ENCODE data around the gene RELN. TPM values are rescaled to one million over a fixed set of nuclear protein-coding genes. Genes with fewer than 3 reads are reported as not detected.

Gene RELN
- total RNA-seq, 1 donor from 2014 or later, result 14.1 TPM

DNA sequence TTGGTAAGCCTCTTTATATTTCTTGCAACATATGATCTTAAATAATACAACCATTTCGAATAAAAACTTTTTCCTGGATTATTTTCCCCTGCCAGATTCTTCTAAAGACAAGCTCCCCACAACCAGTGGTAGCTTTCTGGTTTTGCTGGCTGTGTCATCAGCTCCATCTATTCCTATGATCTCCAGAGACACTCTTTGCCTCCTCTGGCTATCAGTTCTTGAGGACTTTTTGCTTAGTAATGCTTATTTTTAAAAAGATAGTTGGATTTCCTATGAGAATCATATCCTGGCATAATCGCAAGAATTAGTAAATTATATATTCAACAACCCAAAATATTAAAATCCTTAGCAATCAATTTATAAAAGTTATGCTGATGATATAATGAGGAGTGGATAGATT lies 439.7 kb downstream of the RELN start:
- no peaks in the 10 kb centered on the region for H3K4me1 ChIP-seq (ENCODE audit: control insufficient read depth in 3 of 3, insufficient read depth in 3 of 3, low read length in 3 of 3)
- H3K36me3 ChIP-seq (ENCODE audit: control insufficient read depth in 3 of 3, insufficient read depth in 3 of 3, low read length in 3 of 3), result no peaks in the 10 kb centered on the region
- H3K27me3 ChIP-seq (ENCODE audit: control insufficient read depth in 3 of 3, insufficient read depth in 3 of 3, low read length in 3 of 3), result no peaks in the 10 kb centered on the region
- H3K27ac ChIP-seq (ENCODE audit: low read depth, low read length), result no peak overlapping the region
- no peak overlapping the region for H3K9ac ChIP-seq (ENCODE audit: low read depth in 1 of 3, low read length in 3 of 3)
- no peak overlapping the region for H3K4me3 ChIP-seq (ENCODE audit: low read length in 3 of 3)
- no peaks in the 10 kb centered on the region for H3K9me3 ChIP-seq (ENCODE audit: control insufficient read depth in 3 of 3, low read length in 3 of 3)

GRCh38 chr7:103547451-103548284 lies 441.8 kb downstream of the RELN start:
- H3K4me3 ChIP-seq (ENCODE audit: low read length in 3 of 3), result no peak overlapping the region

GRCh38 chr7:103542470-103542869 lies 447.0 kb downstream of the RELN start:
- Histone ChIP-seq H3K4me1 (ENCODE audit: control insufficient read depth in 3 of 3, insufficient read depth in 3 of 3, low read length in 3 of 3) (no peaks in the 10 kb centered on the region), H3K27ac (ENCODE audit: low read depth, low read length) (no peak overlapping the region), H3K27me3 (ENCODE audit: control insufficient read depth in 3 of 3, insufficient read depth in 3 of 3, low read length in 3 of 3) (peaks cover 0 to 4% (median 0%) of the 10 kb centered on the region in 3 donors), H3K36me3 (ENCODE audit: control insufficient read depth in 3 of 3, insufficient read depth in 3 of 3, low read length in 3 of 3) (no peaks in the 10 kb centered on the region), H3K9me3 (ENCODE audit: control insufficient read depth in 3 of 3, low read length in 3 of 3) (no peaks in the 10 kb centered on the region), H3K4me3 (ENCODE audit: low read length in 3 of 3) (no peak overlapping the region), H3K9ac (ENCODE audit: low read depth in 1 of 3, low read length in 3 of 3) (no peak overlapping the region)

More at GRCh38 chr7:103547451-103548284, 441.8 kb downstream of the RELN start:
- Histone ChIP-seq H3K9me3 (ENCODE audit: control insufficient read depth in 3 of 3, low read length in 3 of 3) (no peaks in the 10 kb centered on the region), H3K36me3 (ENCODE audit: control insufficient read depth in 3 of 3, insufficient read depth in 3 of 3, low read length in 3 of 3) (no peaks in the 10 kb centered on the region), H3K9ac (ENCODE audit: low read depth in 1 of 3, low read length in 3 of 3) (no peak overlapping the region), H3K27ac (ENCODE audit: low read depth, low read length) (no peak overlapping the region), H3K4me1 (ENCODE audit: control insufficient read depth in 3 of 3, insufficient read depth in 3 of 3, low read length in 3 of 3) (no peaks in the 10 kb centered on the region), H3K27me3 (ENCODE audit: control insufficient read depth in 3 of 3, insufficient read depth in 3 of 3, low read length in 3 of 3) (no peaks in the 10 kb centered on the region)

GRCh38 chr7:103541947-103542346 lies 447.5 kb downstream of the RELN start:
- H3K4me3 ChIP-seq (ENCODE audit: low read length in 3 of 3), result no peak overlapping the region
- H3K9me3 ChIP-seq (ENCODE audit: control insufficient read depth in 3 of 3, low read length in 3 of 3), result no peaks in the 10 kb centered on the region
- H3K36me3 ChIP-seq (ENCODE audit: control insufficient read depth in 3 of 3, insufficient read depth in 3 of 3, low read length in 3 of 3), result no peaks in the 10 kb centered on the region
- no peaks in the 10 kb centered on the region for H3K4me1 ChIP-seq (ENCODE audit: control insufficient read depth in 3 of 3, insufficient read depth in 3 of 3, low read length in 3 of 3)
- H3K9ac ChIP-seq (ENCODE audit: low read depth in 1 of 3, low read length in 3 of 3), result no peak overlapping the region
- no peak overlapping the region for H3K27ac ChIP-seq (ENCODE audit: low read depth, low read length)
- peaks cover 0 to 4% (median 0%) of the 10 kb centered on the region in 3 donors for H3K27me3 ChIP-seq (ENCODE audit: control insufficient read depth in 3 of 3, insufficient read depth in 3 of 3, low read length in 3 of 3)

GRCh38 chr7:103541026-103541425 lies 448.4 kb downstream of the RELN start:
- Histone ChIP-seq H3K4me3 (ENCODE audit: low read length in 3 of 3) (no peak overlapping the region), H3K9ac (ENCODE audit: low read depth in 1 of 3, low read length in 3 of 3) (no peak overlapping the region), H3K27ac (ENCODE audit: low read depth, low read length) (no peak overlapping the region), H3K9me3 (ENCODE audit: control insufficient read depth in 3 of 3, low read length in 3 of 3) (no peaks in the 10 kb centered on the region), H3K27me3 (ENCODE audit: control insufficient read depth in 3 of 3, insufficient read depth in 3 of 3, low read length in 3 of 3) (peaks cover 0 to 4% (median 0%) of the 10 kb centered on the region in 3 donors), H3K36me3 (ENCODE audit: control insufficient read depth in 3 of 3, insufficient read depth in 3 of 3, low read length in 3 of 3) (no peaks in the 10 kb centered on the region), H3K4me1 (ENCODE audit: control insufficient read depth in 3 of 3, insufficient read depth in 3 of 3, low read length in 3 of 3) (no peaks in the 10 kb centered on the region)

DNA sequence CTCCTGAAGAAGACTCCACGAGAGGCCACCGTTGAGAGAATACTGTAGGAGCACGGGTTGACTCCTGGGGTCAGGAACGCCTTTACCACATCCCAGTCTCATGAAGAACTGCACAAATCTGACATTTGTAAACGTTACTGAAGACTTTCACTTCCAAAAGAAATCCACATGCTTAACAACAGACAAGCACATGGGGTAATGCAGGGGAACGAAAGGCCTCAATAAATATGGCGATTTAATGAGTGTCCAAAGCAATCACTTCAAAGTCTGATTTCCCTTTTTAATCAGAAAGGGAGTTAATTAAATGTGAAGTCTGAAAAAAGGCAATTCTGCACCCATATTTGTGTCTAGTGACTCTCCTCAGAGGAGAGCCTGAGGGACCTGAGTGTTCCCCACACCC lies 449.1 kb downstream of the RELN start:
- H3K4me3 ChIP-seq (ENCODE audit: low read length in 3 of 3), result no peak overlapping the region
- peaks cover 0 to 4% (median 0%) of the 10 kb centered on the region in 3 donors for H3K27me3 ChIP-seq (ENCODE audit: control insufficient read depth in 3 of 3, insufficient read depth in 3 of 3, low read length in 3 of 3)
- no peaks in the 10 kb centered on the region for H3K36me3 ChIP-seq (ENCODE audit: control insufficient read depth in 3 of 3, insufficient read depth in 3 of 3, low read length in 3 of 3)
- no peak overlapping the region for H3K9ac ChIP-seq (ENCODE audit: low read depth in 1 of 3, low read length in 3 of 3)
- no peaks in the 10 kb centered on the region for H3K4me1 ChIP-seq (ENCODE audit: control insufficient read depth in 3 of 3, insufficient read depth in 3 of 3, low read length in 3 of 3)
- no peak overlapping the region for H3K27ac ChIP-seq (ENCODE audit: low read depth, low read length)
- H3K9me3 ChIP-seq (ENCODE audit: control insufficient read depth in 3 of 3, low read length in 3 of 3), result no peaks in the 10 kb centered on the region

GRCh38 chr7:103539875-103540274 lies 449.6 kb downstream of the RELN start:
- Histone ChIP-seq H3K4me3 (ENCODE audit: low read length in 3 of 3) (no peak overlapping the region), H3K27ac (ENCODE audit: low read depth, low read length) (no peak overlapping the region), H3K36me3 (ENCODE audit: control insufficient read depth in 3 of 3, insufficient read depth in 3 of 3, low read length in 3 of 3) (no peaks in the 10 kb centered on the region), H3K27me3 (ENCODE audit: control insufficient read depth in 3 of 3, insufficient read depth in 3 of 3, low read length in 3 of 3) (peaks cover 0 to 4% (median 0%) of the 10 kb centered on the region in 3 donors), H3K9ac (ENCODE audit: low read depth in 1 of 3, low read length in 3 of 3) (no peak overlapping the region), H3K9me3 (ENCODE audit: control insufficient read depth in 3 of 3, low read length in 3 of 3) (no peaks in the 10 kb centered on the region), H3K4me1 (ENCODE audit: control insufficient read depth in 3 of 3, insufficient read depth in 3 of 3, low read length in 3 of 3) (no peaks in the 10 kb centered on the region)

- Histone ChIP-seq H3K9me3 (ENCODE audit: control insufficient read depth in 3 of 3, low read length in 3 of 3) (no peaks in the 10 kb centered on the region), H3K9ac (ENCODE audit: low read depth in 1 of 3, low read length in 3 of 3) (no peak overlapping the region), H3K27ac (ENCODE audit: low read depth, low read length) (no peak overlapping the region), H3K27me3 (ENCODE audit: control insufficient read depth in 3 of 3, insufficient read depth in 3 of 3, low read length in 3 of 3) (peaks cover 0 to 4% (median 0%) of the 10 kb centered on the region in 3 donors), H3K36me3 (ENCODE audit: control insufficient read depth in 3 of 3, insufficient read depth in 3 of 3, low read length in 3 of 3) (no peaks in the 10 kb centered on the region), H3K4me3 (ENCODE audit: low read length in 3 of 3) (no peak overlapping the region), H3K4me1 (ENCODE audit: control insufficient read depth in 3 of 3, insufficient read depth in 3 of 3, low read length in 3 of 3) (no peaks in the 10 kb centered on the region)
Measured at GRCh38 chr7:103538964-103539709, 450.3 kb downstream of the RELN start.

- H3K27ac ChIP-seq (ENCODE audit: low read depth, low read length), result no peak overlapping the region
- no peak overlapping the region for H3K9ac ChIP-seq (ENCODE audit: low read depth in 1 of 3, low read length in 3 of 3)
- no peaks in the 10 kb centered on the region for H3K36me3 ChIP-seq (ENCODE audit: control insufficient read depth in 3 of 3, insufficient read depth in 3 of 3, low read length in 3 of 3)
- no peaks in the 10 kb centered on the region for H3K9me3 ChIP-seq (ENCODE audit: control insufficient read depth in 3 of 3, low read length in 3 of 3)
- H3K27me3 ChIP-seq (ENCODE audit: control insufficient read depth in 3 of 3, insufficient read depth in 3 of 3, low read length in 3 of 3), result no peaks in the 10 kb centered on the region
- H3K4me1 ChIP-seq (ENCODE audit: control insufficient read depth in 3 of 3, insufficient read depth in 3 of 3, low read length in 3 of 3), result no peaks in the 10 kb centered on the region
- no peak overlapping the region for H3K4me3 ChIP-seq (ENCODE audit: low read length in 3 of 3)
Measured at GRCh38 chr7:103533761-103534160, 455.7 kb downstream of the RELN start.

DNA sequence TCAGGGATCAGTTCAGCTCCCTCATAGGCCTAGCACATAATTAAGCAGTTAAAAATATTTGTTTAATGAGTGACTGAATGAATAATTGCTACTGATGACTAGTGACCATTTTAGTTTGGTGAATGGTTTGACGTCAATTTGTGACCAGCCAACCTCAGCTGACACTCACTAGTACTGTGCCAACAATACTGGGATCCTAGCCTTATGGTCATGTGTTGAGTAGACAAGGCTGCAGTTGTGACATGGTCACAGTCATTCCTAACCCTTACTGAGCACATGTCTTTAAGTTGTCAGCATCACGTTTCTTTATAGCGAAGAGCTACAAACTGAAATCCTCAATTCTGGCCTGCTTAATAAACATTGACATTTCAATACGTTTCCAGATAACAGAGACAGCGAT lies 456.5 kb downstream of the RELN start:
- Histone ChIP-seq H3K36me3 (ENCODE audit: control insufficient read depth in 3 of 3, insufficient read depth in 3 of 3, low read length in 3 of 3) (no peaks in the 10 kb centered on the region), H3K4me3 (ENCODE audit: low read length in 3 of 3) (no peak overlapping the region), H3K4me1 (ENCODE audit: control insufficient read depth in 3 of 3, insufficient read depth in 3 of 3, low read length in 3 of 3) (no peaks in the 10 kb centered on the region), H3K27ac (ENCODE audit: low read depth, low read length) (no peak overlapping the region), H3K27me3 (ENCODE audit: control insufficient read depth in 3 of 3, insufficient read depth in 3 of 3, low read length in 3 of 3) (no peaks in the 10 kb centered on the region), H3K9ac (ENCODE audit: low read depth in 1 of 3, low read length in 3 of 3) (no peak overlapping the region), H3K9me3 (ENCODE audit: control insufficient read depth in 3 of 3, low read length in 3 of 3) (no peaks in the 10 kb centered on the region)

All from skeletal muscle tissue (tissue), 4 donors.